SU-DHL-6 (cell line): ENCODE measurements around the gene KCNIP4.

Source experiments
- H2AFZ ChIP-seq: fragments of 200-600 bp; sonication (generic); 2 replicates; pipeline ENCODE4 v1.6.1; 2014; ENCODE audit warnings: low read depth, mild to moderate bottlenecking, moderate library complexity, mixed read lengths, antibody characterized with exemption, low read length; ENCODE audit not compliant: severe bottlenecking
- H3F3A ChIP-seq: fragments of 200-600 bp; shearing (Covaris generic); 2 replicates; pipeline ENCODE4 v1.6.0; 2016; ENCODE audit warnings: antibody characterized with exemption, mild to moderate bottlenecking; ENCODE audit not compliant: insufficient read depth
- H3K27ac ChIP-seq: fragments of 200-600 bp; sonication (generic); 2 replicates; pipeline ENCODE4 v1.5.1; 2016; ENCODE audit warnings: low read depth, mild to moderate bottlenecking, low read length, moderate library complexity, mixed read lengths
- H3K27me3 ChIP-seq: fragments of 200-600 bp; sonication (generic), shearing (Covaris generic); 2 replicates; pipeline ENCODE4 v1.6.0; 2014; ENCODE audit warnings: mild to moderate bottlenecking, low read length
- H3K36me3 ChIP-seq: fragments of 200-600 bp; sonication (generic); 2 replicates; pipeline ENCODE4 v1.6.1; 2014; ENCODE audit warnings: mild to moderate bottlenecking, low read length, mixed read lengths
- H3K4me2 ChIP-seq: fragments of 300-600, 200-600 bp; shearing (Covaris generic), sonication (generic); 2 replicates; pipeline ENCODE4 v1.6.0; 2014; ENCODE audit warnings: low read length, low read depth, mild to moderate bottlenecking; ENCODE audit not compliant: poor library complexity, severe bottlenecking
- H3K4me3 ChIP-seq: fragments of 200-600 bp; sonication (generic); 2 replicates; pipeline ENCODE4 v1.5.1; 2014; ENCODE audit warnings: antibody characterized with exemption, low read length, mild to moderate bottlenecking, mixed read lengths; ENCODE audit not compliant: insufficient read depth, poor library complexity, severe bottlenecking
- H3K79me2 ChIP-seq: fragments of 200-600 bp; sonication (generic); 2 replicates; pipeline ENCODE4 v1.6.1; 2014; ENCODE audit warnings: mild to moderate bottlenecking, low read length, moderate library complexity; ENCODE audit not compliant: insufficient read depth
- H3K9ac ChIP-seq: fragments of 200-600 bp; sonication (generic); 2 replicates; pipeline ENCODE4 v1.7.0; 2014; ENCODE audit warnings: mild to moderate bottlenecking, low read length
- H3K9me2 ChIP-seq: fragments of 200-600 bp; sonication (generic); replicated peaks from 2 replicates; pipeline ENCODE4 v1.6.1; 2014; ENCODE audit warnings: low read length; ENCODE audit not compliant: insufficient read depth
- H3K9me3 ChIP-seq: fragments of 200-600 bp; sonication (generic); 2 replicates; pipeline ENCODE4 v1.6.1; 2014; ENCODE audit warnings: low read length, mixed read lengths; ENCODE audit not compliant: insufficient read depth
- H4K20me1 ChIP-seq: fragments of 200-600 bp; sonication (generic); 2 replicates; pipeline ENCODE4 v1.6.1; 2014; ENCODE audit warnings: low read depth, mild to moderate bottlenecking, antibody characterized with exemption, low read length, moderate library complexity, mixed read lengths
- CTCF ChIP-seq: fragments of 200-600 bp; sonication (generic); IDR thresholded peaks from one replicate; pipeline ENCODE4 v1.5.1; 2017; ENCODE audit warnings: antibody characterized with exemption, mild to moderate bottlenecking, low read length, moderate library complexity; ENCODE audit not compliant: insufficient read depth, poor library complexity, severe bottlenecking
- EZH2phosphoT487 ChIP-seq: fragments of 200-600 bp; sonication (generic), shearing (Covaris generic); conservative IDR thresholded peaks from 2 replicates; pipeline ENCODE4 v1.6.1; 2018; ENCODE audit warnings: mild to moderate bottlenecking, antibody characterized with exemption, low read length, moderate library complexity, mixed read lengths

KCNIP4 gene

GRCh38 chr4:21964762-21965319 is 16.3 kb upstream of the KCNIP4 start:
- H3K27ac ChIP-seq, result no peak overlapping the region
- no peaks in the 10 kb centered on the region for H3F3A ChIP-seq
- TF ChIP-seq EZH2phosphoT487 (no peak), CTCF (no peak)
- no peaks in the 10 kb centered on the region for H3K79me2 ChIP-seq
- H4K20me1 ChIP-seq, result no peaks in the 10 kb centered on the region
- 0 out of 2 replicates have a peak, but pooled peaks cover 3% of the 10 kb centered on the region for H3K9me2 ChIP-seq
- H3K27me3 ChIP-seq, result no peaks in the 10 kb centered on the region
- no peak overlapping the region for H3K9ac ChIP-seq
- no peaks in the 10 kb centered on the region for H3K9me3 ChIP-seq
- no peak overlapping the region for H2AFZ ChIP-seq
- H3K4me2 ChIP-seq, result no peak overlapping the region
- H3K36me3 ChIP-seq, result no peaks in the 10 kb centered on the region
- no peak overlapping the region for H3K4me3 ChIP-seq

- H3K4me3 ChIP-seq, result no peak overlapping the region
- H3K9me2 ChIP-seq, result 0 out of 2 replicates have a peak, but pooled peaks cover 3% of the 10 kb centered on the region
- H3K4me2 ChIP-seq, result no peak overlapping the region
- H3F3A ChIP-seq, result no peaks in the 10 kb centered on the region
- TF ChIP-seq EZH2phosphoT487 (no peak), CTCF (no peak)
- H3K27ac ChIP-seq, result no peak overlapping the region
- no peaks in the 10 kb centered on the region for H3K36me3 ChIP-seq
- H3K79me2 ChIP-seq, result no peaks in the 10 kb centered on the region
- no peaks in the 10 kb centered on the region for H4K20me1 ChIP-seq
- no peaks in the 10 kb centered on the region for H3K27me3 ChIP-seq
- no peak overlapping the region for H3K9ac ChIP-seq
- H3K9me3 ChIP-seq, result no peaks in the 10 kb centered on the region
- H2AFZ ChIP-seq, result no peak overlapping the region
Observed at GRCh38 chr4:21962691-21963090, 14.1 kb upstream of the KCNIP4 start.

DNA sequence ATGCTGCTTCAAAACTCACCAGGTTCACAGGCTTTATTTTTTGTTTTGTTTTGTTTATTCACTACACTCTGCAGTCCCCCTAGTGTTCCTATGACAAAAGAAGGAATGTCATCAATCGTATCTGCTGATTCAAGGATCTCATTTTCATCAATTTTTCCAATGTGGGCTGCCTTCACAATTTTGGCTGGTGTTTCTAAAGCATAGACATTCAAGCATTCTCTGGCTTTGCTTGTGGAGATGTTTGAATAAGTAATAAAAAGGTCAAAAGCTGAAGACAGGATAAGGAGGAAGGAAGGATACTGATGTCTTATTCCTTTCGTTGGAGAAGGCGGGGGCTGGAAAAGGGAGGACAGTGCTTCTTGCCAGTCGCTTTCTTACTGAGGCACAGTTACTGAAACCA is 12.2 kb upstream of the KCNIP4 start:
- H2AFZ ChIP-seq, result no peak overlapping the region

More for the DNA sequence above, 12.2 kb upstream of the KCNIP4 start:
- H3K9ac ChIP-seq, result no peak overlapping the region
- H3K9me3 ChIP-seq, result no peaks in the 10 kb centered on the region
- no peaks in the 10 kb centered on the region for H3K36me3 ChIP-seq
- no peak overlapping the region for H3K27ac ChIP-seq
- no peaks in the 10 kb centered on the region for H3K79me2 ChIP-seq
- H3K9me2 ChIP-seq, result 0 out of 2 replicates have a peak, but pooled peaks cover 3% of the 10 kb centered on the region
- H3F3A ChIP-seq, result no peaks in the 10 kb centered on the region
- no peaks in the 10 kb centered on the region for H3K27me3 ChIP-seq
- no peaks in the 10 kb centered on the region for H4K20me1 ChIP-seq
- no peak overlapping the region for H3K4me3 ChIP-seq
- H3K4me2 ChIP-seq, result no peak overlapping the region
- TF ChIP-seq EZH2phosphoT487, result no peak
- no peak for TF ChIP-seq CTCF
